HG02870 (cell line): Measurements from ENCODE around the gene MYRF.
A peak's percentile ranks its signal among the peaks of the same experiment; 100 is the strongest.

Experiments used
- ATAC-seq: cut with Tn5 transposase; IDR thresholded peaks from one replicate; pipeline ENCODE4 v1.9.1; 2021; ENCODE audit warnings: mild to moderate bottlenecking, moderate library complexity; ENCODE audit not compliant: unreplicated experiment

The MYRF gene

DNA sequence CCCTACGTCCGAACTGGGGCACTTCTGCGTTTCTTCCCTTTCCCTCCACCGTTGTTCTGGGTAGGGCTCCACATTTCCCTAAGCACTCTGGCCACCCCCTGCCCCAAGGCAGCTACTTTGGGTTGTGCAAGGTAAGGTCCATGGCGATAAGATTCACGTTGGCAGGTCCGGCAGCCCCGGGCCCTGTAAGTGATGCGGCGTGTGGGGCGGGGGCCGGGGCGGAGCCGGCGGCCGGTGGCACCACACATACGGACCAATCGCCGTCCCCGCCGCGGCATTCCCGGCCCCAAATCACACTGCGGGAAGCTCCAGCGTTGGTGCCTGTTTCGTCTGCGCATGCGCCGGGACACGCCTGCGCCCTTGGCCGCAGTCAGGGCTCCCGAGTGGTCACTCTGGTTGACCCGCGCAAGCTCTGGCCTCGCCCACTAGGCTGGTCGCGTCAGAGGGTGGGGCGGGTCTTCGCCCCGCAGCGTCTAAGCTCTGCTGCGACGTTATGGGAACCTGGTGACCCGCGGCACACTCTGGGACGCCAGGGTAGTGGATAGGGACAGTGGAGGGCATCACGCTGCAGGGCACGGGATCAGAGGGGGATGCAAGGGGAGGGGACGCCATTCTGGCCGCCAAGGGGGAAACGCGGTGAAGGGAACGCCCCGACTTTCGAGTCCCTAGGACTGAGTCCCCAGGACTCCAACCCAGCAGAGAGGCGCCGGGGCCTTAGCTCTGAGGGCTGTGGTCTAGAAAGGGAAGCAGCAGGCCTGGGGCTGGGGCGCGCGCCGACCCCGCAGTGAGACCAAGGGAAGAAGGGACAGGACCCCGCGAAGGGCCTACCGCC, 62.7 kb downstream of the MYRF start:
- ATAC-seq, result peak; percentile 49

DNA sequence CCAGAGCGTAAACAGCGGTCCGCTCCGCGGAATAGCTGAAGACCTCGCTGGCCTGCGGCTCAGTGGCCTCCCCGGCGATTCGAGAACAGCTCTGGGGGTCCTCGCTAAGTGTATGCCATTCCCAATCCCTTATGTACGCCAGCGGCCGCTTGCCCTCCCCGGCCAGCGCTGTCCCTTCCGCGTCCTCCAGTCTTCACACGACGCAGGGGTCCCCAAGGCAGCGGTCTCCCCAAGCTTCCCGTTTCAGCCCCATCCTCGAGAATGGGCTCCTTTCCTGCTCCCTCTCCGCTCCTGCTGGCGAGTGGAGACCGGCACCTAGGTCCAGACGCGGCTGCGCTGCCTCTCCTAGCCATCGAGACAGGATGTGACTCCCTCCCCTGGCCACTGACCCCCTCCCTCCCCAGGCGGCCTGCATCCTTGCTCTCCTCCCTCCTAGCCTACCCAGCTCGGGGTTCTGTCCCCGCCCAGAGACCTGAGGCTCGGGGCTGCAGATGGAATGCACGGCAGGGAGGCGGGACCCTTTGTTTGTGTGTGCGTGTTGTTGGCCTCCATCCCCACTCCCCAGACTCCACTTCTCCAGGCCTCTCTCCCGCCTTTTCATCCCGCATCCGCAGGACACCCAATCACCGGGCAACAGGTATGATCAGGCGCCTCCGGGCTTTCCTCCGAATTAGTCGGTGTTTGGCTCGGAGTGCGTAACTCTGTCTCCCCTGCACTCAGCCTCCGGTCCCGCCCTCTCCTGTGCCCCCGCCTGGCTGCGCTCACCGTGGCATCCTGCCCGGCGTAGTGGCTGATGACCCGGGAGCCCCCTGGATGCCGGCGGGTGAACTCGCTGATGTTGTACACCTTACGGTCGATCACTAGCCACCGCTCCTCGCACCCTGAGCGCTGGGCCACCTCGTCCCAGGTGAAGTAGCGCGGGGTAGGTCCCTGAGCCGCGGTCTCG, 63.6 kb downstream of the MYRF start:
- no peak for ATAC-seq

DNA sequence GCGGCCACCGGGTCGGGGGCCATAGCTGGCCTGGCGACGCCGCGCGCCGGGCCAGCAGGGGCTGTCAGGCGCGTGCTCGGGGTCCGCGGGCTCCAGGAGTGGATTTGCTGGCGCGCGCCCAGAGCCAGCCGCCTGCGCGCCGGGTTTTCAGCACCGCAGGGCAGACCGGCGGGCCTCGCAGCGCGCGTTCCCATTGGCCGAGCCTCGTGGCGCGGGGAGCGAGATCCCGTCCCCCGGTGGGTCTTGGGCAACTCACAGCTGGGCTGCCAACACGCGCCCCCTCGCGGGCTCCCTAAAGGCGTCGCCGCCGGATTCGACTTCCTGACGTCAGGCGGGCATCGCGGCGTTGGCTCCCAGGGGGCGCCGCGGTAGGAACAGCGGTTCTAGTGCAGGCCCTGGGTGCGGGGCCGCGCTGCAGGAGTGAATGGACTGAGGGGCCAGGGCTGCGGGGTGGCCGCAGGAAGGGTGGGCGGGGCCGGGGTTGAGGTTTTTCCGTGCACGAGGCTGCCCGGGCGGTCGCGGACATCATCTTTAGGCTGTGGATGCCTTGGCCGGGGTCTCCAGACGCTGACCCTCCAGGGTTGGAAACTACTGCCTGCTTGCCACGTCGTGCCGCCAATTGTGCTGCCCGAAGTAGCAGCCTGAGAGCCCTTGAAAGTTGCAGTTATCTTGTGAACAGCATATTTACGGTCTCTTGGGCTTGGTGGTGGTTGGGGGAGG, 64.5 kb downstream of the MYRF start, which contains the start of gene FADS1:
TSS of gene FADS1 (minus strand) at position 268 of the 720 bp plus-strand sequence. CDS start at position 194, 74 bp downstream.
- no peak for ATAC-seq

DNA sequence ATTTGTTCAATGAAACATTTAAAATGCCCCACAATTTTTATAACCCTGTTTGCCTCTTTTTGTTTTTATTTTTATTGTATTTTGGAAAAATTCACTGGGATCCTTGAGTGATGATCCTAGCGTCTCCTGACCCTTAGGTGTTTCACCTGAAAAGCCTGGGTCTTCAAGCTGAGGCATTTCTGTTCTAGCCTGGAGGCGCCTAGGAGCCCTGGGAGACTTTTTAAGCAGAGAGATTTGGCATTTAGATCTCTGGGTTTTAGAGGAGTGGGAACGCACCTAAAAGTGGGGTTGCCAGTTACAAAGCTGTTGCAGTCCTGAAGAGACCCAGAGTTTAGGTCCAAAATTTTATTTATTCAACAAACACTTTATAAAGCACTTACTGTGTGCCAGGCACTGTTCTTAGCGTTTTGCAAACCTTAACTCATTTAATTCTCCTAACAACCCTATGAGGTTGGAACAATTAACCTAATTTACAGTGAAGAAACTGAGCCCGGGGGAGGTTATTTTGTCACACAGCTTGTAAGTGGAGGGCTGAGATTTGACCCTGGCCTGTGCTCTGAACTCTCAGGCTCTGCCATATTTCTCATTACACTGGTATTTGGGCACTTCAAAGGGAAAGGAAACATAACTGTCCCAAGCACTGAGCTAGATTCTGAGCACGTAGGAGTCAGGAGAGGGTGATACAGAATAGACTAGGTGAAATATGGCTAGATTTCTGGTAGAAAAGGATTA, 65.2 kb downstream of the MYRF start:
- no peak for ATAC-seq

DNA sequence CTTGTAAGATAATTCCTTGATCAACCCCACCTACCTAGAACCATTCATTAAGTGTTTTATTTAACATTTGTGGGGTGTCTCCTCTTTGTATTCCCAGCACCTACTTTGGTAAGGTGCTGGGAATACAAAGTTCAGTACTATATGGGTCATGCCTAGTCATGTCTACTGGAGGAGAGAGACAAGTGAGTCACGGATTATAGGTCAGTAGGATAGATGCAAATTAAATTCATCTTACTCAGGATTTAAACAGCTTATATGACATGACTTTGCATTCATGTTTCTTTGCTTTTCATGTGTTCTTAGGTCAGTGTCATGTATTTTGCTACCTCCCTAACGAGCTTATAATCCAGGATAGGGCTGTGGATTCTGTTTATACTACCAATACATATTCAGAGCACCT, 67.7 kb downstream of the MYRF start:
- ATAC-seq, result no peak

DNA sequence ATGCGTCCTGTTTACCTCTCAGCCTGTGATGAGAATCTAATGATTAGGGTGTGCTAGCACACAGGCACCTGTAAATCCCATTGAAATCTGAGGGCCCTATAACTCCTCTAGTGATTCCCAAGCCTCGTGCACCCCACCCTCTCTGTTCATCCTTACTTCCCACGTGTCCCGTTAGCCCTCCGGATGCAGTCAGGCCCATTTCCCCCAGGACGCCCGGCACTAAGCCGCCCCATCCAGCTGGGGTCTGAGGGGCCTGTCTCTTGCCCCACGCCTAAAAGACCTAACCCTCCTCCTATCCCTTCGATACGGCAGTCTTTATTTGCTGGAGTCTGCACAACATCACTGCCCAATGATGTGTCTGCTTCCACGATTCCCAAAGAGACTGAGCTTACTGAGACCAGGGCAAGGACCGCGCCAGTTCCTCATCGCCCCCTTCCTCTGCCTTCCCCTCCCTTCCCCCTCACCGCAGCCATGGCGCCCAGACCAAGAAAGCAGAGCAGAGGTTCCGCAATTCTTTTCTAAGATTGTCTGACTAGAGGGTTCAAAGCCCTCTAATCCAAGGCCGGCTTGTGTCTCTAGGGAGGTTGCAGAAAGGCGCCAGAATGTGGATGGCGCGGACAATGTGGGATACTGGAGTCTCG, 74.6 kb downstream of the MYRF start:
- ATAC-seq, result no peak

DNA sequence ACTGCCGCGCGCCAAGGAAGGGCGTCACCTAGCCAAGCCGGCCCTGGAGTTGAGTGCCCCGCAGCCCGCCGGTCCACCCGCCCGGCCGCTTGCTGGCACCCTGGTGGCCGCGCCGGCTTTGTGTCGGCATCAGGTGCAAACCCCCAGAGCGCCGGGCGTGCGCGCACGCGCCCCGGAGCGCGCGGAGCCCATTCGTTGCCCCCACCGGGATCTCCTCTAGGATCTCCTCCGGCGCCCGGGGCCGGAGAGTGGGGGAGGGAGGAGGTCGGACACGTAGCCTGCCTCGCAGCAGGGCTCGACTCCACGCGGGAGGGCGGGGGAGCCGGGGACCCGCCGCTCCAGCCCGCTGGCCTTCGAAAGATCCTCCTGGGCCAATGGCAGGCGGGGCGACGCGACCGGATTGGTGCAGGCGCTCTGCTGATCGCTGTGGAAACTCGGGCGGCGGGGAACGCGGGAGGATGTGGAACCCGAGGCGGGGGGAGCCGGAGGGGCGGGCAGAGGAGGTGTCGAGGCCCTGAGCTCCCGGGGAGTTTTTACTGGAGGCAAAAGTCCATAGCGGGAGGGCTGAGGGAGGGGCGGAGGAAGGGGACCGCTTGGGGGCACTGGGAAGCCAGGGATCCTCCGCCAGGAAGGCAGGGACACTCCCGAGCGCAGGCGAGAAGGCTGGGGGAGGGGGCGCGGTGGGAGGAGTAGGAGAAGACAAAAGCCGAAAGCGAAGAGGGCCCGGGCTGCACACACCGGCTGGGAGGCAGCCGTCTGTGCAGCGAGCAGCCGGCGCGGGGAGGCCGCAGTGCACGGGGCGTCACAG, 75.3 kb downstream of the MYRF start, which contains the start of gene FADS2:
TSS of gene FADS2 (plus strand) at position 730 of the 808 bp plus-strand sequence. CDS start 91 bp downstream, outside the sequence.
- peak; percentile 64 for ATAC-seq

DNA sequence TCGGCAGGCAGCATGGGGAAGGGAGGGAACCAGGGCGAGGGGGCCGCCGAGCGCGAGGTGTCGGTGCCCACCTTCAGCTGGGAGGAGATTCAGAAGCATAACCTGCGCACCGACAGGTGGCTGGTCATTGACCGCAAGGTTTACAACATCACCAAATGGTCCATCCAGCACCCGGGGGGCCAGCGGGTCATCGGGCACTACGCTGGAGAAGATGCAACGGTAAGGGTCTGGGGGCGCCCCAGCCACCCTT, 75.9 kb downstream of the MYRF start:
- no peak for ATAC-seq

DNA sequence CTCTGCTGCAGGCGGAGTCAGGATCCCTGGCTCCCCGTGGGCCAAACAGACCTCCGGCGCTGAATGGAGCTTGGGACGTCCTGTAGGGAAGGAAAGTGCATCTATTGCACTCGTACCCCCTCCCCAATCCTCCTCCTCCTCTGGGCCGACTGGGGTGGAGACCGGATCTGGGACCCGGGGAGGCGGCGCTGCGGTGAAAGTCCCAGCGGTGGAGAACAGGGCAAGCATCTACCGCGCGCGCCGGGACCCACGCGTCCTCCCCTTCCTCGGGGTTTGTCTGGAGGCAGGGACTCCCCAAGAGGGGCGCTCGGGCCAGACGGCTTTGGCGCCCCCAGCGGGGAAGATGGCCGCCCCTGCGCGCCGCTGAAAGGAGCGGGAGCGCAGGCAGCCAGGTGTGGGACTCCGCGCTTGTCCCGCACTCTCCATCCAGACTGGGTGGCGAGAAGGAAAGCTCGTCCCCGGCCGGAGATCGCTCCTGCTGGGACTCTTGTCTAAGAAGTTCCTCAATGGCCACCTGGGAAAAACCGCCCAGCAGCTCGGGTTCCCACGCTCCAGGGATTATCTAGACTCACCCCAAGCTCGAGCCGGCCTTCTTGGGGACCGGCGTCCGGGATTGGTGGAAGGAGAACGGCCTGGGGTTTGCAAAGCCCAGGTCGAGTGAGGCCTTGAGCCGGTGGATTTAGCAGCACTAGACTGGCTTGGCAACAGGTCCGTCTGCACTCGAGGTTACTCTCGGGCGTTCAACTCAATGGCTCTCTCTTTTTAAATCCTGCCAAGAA, 76.4 kb downstream of the MYRF start:
- ATAC-seq, result no peak

DNA sequence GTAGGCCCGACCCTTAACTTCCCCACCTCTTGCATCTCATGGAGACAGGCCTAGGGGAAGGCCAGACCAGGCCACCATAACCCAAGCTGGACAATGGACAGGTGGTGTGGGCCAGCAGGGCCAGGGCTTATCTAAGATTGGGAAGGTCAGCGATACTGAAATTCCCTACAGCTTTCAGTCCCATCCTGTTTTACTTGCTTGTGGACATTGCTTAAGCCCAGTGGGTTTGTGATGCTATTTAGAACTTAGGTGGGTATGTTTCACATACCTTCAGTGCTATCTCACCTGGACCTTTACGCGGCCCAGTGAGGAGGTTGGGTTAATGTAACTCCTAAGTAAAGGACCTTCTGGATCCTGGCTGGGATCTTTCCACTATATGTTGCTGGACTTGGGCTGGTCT, 77.4 kb downstream of the MYRF start:
- ATAC-seq, result no peak

DNA sequence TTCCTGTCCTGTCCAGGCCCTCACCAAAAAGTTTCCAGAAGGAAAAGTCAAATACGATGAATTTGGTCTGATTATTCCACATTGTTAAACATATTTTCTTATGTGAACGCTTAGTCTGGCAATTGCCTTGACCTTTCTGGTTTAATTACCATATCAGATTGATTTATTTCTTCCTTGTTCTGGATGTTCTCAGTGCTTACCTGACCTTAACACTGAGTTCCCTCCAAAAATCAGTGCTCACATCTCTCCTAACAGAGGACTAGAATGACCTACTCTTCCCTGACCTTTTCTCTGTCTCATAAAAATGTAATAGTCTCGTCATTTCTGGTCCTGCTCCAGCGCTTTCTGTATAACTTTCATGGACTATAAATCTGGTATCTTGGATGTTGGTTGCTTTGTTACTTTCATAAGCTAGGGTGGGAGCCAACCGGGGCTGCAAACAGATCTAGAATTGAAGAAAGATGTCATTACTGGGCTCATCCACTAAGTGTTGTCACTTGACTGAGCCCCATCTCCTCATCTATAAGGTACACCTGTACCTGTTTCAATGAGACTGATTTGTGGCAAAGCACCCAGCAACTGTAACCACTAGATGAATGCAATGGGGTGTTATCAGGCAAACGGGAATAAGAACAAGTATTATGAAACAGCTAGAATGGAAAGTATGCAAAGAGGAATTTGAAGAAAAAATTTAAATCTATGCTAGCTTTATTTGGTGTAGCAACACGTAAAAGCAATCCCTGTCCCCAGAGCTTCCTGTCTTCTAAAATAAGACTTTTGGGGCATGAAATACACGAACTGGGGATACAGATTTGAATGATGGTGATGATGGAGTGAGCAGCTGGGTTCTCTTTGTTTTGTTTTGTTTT, 78.0 kb downstream of the MYRF start:
- no peak for ATAC-seq

DNA sequence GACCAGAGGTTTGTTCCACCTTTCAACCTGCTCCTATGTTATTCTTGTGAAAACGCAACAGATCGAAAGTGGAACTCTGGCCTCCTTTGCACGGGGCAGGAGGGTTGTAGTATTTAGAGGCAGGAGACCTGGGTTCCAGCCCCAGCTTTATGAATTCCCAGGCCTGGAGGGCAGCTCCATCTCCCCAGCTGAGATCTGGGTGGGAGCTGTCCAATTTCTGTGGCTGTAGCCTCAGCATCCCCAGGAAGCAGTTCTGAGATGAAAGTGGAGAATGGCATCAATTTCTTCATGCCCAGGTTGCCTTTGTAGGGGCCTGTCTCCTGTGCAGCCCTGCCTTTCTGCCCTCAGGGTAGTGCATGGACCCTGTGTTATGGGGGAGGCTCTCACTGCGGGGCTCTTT, 79.8 kb downstream of the MYRF start:
- ATAC-seq, result no peak

DNA sequence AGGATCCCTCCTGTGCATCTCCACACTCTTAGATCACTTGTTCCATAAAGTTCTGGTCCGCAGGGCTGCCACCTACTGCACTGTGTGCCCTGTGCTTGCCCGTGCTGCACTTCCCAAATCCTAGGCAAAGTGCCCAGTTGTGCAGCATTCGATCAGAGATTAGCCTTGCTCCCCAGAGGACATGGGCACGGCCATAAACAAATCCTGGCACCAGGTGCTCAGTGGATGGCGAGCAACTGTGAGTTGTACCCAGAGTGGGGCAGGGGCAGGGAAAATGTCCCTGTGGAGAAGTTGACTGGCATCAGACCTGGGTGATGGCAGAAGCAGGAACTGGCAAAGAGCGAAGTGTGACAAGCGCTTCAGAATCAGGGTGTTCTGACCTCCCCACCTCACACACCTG, 80.3 kb downstream of the MYRF start:
- ATAC-seq, result no peak

DNA sequence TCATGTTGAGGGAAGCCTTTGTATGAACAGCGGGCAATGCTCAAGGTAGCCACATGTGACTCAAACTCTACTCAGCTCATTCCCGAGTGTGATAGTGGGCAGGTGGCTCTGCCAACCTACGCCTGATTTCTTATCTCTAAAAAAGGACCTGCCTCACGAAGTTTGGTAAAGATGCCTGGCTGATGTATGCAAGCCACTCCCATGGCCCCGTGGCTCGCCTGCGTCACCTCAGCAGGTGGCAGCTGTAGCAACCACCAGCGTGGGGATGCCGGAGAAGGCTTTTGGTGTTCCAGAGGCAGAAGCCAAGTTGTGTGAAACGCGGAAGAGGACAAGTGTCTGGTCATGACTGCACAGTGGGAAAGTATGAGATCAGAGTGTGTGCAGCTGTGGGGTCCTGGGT, 81.0 kb downstream of the MYRF start:
- ATAC-seq, result no peak

DNA sequence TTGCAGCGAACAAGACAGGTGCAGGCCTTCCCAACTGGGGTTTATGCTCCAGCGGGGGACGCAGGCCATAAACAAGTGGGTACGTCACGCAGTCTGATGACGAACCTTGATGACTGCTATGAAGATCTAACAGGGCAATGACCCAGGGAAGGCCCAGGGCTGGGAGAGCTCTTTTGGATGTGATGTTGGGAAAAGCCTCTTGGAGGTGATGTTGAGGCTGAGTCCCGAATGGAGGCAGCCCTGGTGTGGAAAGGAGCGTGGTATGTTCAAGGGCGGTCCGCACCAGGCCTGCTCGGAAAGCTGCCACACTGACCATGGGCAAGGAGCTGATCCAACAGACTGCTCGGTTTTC, 81.5 kb downstream of the MYRF start:
- no peak for ATAC-seq

DNA sequence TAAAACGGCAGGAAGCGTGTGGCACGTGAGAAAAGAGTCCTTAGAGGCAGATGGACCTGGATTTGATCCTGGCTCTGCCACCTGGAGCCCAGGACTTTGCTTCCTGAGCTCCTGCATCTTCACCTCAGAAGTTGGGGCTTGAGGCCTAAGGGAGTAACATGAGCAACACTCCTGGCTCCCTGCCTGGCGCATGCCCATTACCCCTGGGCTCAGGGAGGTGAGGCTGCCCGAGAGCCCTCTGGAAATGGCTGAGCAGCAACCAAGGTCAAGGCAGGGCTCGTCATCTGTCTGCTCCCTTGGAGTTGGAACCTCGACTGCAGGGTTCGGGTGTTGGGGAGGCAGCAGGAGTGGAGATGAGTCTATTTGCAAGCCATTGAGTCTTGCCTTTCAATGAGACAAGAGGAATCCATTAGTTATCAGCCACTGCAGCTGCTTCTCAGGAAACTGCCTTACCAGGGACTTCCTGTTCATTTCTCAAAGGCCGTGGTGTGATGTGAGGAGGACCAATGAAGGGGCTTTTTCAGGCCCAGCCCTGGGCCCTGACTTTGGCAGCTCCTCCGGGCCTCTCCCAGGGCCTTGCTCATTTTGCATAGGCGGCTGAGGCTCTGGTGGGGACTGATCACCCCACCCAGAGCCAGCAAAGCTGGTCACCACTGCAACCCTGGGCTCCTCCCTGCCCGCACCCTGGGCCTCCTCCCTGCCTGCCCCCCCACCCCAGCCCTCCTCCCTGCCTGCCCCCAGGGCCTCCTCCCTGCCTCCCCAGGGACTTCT, 82.0 kb downstream of the MYRF start:
- peak; percentile 89 for ATAC-seq

DNA sequence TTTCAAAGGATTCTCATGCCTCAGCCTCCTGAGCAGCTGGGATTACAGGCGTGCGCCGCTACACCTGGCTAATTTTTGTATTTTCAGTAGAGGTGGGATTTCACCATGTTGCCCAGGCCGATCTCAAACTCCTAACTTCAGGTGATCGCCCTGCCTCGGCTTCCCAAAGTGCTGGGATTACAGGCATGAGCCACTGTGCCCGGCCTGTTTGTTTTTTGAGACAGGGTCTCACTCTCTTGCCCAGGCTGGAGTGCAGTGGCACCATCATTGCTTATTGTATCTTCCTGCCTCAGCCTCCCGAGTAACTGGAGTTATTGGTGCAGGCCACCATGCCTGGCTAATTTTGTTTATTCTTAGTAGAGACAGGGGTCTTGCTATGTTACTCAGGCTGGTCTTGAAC, 83.8 kb downstream of the MYRF start:
- ATAC-seq, result no peak
